Measurements from ENCODE around the gene MIAT. TPM values are rescaled to one million over a fixed set of nuclear protein-coding genes. Genes with fewer than 3 reads are reported as not detected.

The MIAT gene
- total and polyA plus RNA-seq, 2 experiments from 2014 or later = 0.51 to 1.00 TPM

- no peak for DNase-seq (ENCODE audit: low spot score)
- Histone ChIP-seq H3K9me2 (replicated peaks; ENCODE audit: insufficient read depth) (no peaks in the 10 kb centered on the region), H4K20me1 (ENCODE audit: insufficient read depth, poor library complexity, severe bottlenecking) (no peaks in the 10 kb centered on the region), H2AFZ (no peak overlapping the region), H3K79me2 (no peaks in the 10 kb centered on the region), H3K9me3 (ENCODE audit: low read depth) (no peaks in the 10 kb centered on the region), H3K27me3 (no peaks in the 10 kb centered on the region), H3K4me1 (ENCODE audit: insufficient read depth) (peaks cover 4% of the 10 kb centered on the region), H3K27ac (no peak overlapping the region), H3K36me3 (replicated peaks; ENCODE audit: insufficient read depth, low read depth) (no peaks in the 10 kb centered on the region), H3K4me2 (no peak overlapping the region), H3K4me3 (no peak overlapping the region)
- WGBS (ENCODE audit: low lambda C conversion rate, missing lambda C conversion rate) = 89% methylated on average over 11 of the region's 11 CpGs
- TF ChIP-seq CTCF (IDR thresholded peaks at IDR 0.05; ENCODE audit: poor library complexity) (no peak), EZH2 (IDR thresholded peaks at IDR 0.05; ENCODE audit: borderline replicate concordance) (no peak), EZH2phosphoT487 (IDR thresholded peaks at IDR 0.05; ENCODE audit: low read depth, severe bottlenecking, unreplicated experiment) (no peak)
Observed at GRCh38 chr22:26714971-26715370, 57.6 kb downstream of the MIAT start.

GRCh38 chr22:26715392-26715936, 58.1 kb downstream of the MIAT start:
- no peak overlapping the region for H3K27ac ChIP-seq
- H4K20me1 ChIP-seq (ENCODE audit: insufficient read depth, poor library complexity, severe bottlenecking) = no peaks in the 10 kb centered on the region
- no peaks in the 10 kb centered on the region for H3K79me2 ChIP-seq
- H3K9me3 ChIP-seq (ENCODE audit: low read depth) = no peaks in the 10 kb centered on the region
- H3K36me3 ChIP-seq (replicated peaks; ENCODE audit: insufficient read depth, low read depth) = no peaks in the 10 kb centered on the region
- H2AFZ ChIP-seq = no peak overlapping the region
- H3K4me1 ChIP-seq (ENCODE audit: insufficient read depth) = peaks cover 4% of the 10 kb centered on the region
- H3K9me2 ChIP-seq (replicated peaks; ENCODE audit: insufficient read depth) = no peaks in the 10 kb centered on the region
- no peak for DNase-seq (ENCODE audit: low spot score)
- no peak overlapping the region for H3K4me3 ChIP-seq
- no peaks in the 10 kb centered on the region for H3K27me3 ChIP-seq
- no peak overlapping the region for H3K4me2 ChIP-seq
- 96% methylated on average over 6 of the region's 6 CpGs for WGBS (ENCODE audit: low lambda C conversion rate, missing lambda C conversion rate)
- TF ChIP-seq EZH2phosphoT487 (IDR thresholded peaks at IDR 0.05; ENCODE audit: low read depth, severe bottlenecking, unreplicated experiment) (no peak), EZH2 (IDR thresholded peaks at IDR 0.05; ENCODE audit: borderline replicate concordance) (no peak), CTCF (IDR thresholded peaks at IDR 0.05; ENCODE audit: poor library complexity) (no peak)

- Histone ChIP-seq H3K79me2 (no peaks in the 10 kb centered on the region), H3K4me3 (no peak overlapping the region), H2AFZ (no peak overlapping the region), H4K20me1 (ENCODE audit: insufficient read depth, poor library complexity, severe bottlenecking) (no peaks in the 10 kb centered on the region), H3K27ac (no peak overlapping the region), H3K27me3 (no peaks in the 10 kb centered on the region), H3K4me2 (no peak overlapping the region), H3K9me2 (replicated peaks; ENCODE audit: insufficient read depth) (no peaks in the 10 kb centered on the region), H3K36me3 (replicated peaks; ENCODE audit: insufficient read depth, low read depth) (no peaks in the 10 kb centered on the region), H3K4me1 (ENCODE audit: insufficient read depth) (peaks cover 4% of the 10 kb centered on the region), H3K9me3 (ENCODE audit: low read depth) (no peaks in the 10 kb centered on the region)
- no peak for TF ChIP-seq EZH2phosphoT487 (IDR thresholded peaks at IDR 0.05; ENCODE audit: low read depth, severe bottlenecking, unreplicated experiment)
- no peak for TF ChIP-seq CTCF (IDR thresholded peaks at IDR 0.05; ENCODE audit: poor library complexity)
- TF ChIP-seq EZH2 (IDR thresholded peaks at IDR 0.05; ENCODE audit: borderline replicate concordance) = no peak
- DNase-seq (ENCODE audit: low spot score) = no peak
- 93% methylated on average over 5 of the region's 5 CpGs for WGBS (ENCODE audit: low lambda C conversion rate, missing lambda C conversion rate)
Observed at GRCh38 chr22:26718488-26718887, 61.1 kb downstream of the MIAT start.
